K562 (cell line): ENCODE measurements around the gene ST7. TPM values are rescaled to one million over a fixed set of nuclear protein-coding genes. Genes with fewer than 3 reads are reported as not detected.

Experiments used
- CBX3 ChIP-seq, 2 experiments: IDR thresholded peaks; 1 replicate in 1 of 2; 2 replicates in 1 of 2; pipeline ENCODE4 v1.6.1; 2012; ENCODE audit warnings: inconsistent platforms in 2 of 2, low read length in 2 of 2, borderline replicate concordance in 1 of 2, control low read depth in 1 of 2
- CBX5 ChIP-seq: IDR thresholded peaks from 2 replicates; pipeline ENCODE4 v1.6.1; 2014; ENCODE audit warnings: low read depth, borderline replicate concordance
- CREM ChIP-seq: IDR thresholded peaks from 2 replicates; pipeline ENCODE4 v1.6.1; 2014; ENCODE audit warnings: antibody characterized with exemption, low read depth
- CTBP1 ChIP-seq: fragments of 450-650 bp; IDR thresholded peaks from 2 replicates; pipeline ENCODE4 v1.6.1; 2016; ENCODE audit warnings: borderline replicate concordance
- ERF ChIP-seq: fragments of 450-650 bp; formaldehyde crosslinking; IDR thresholded peaks from 2 replicates; pipeline ENCODE4 v1.4.0; 2020; ENCODE audit warnings: mild to moderate bottlenecking, mixed read lengths
- KLF1 ChIP-seq: fragments of 450-650 bp; IDR thresholded peaks from 2 replicates; pipeline ENCODE4 v1.6.1; 2016; ENCODE audit warnings: missing genetic modification characterization, missing compliant biosample characterization
- KLF16 ChIP-seq: IDR thresholded peaks from 2 replicates; pipeline ENCODE4 v1.6.1; 2016; ENCODE audit warnings: antibody characterized with exemption
- L3MBTL2 ChIP-seq: fragments of 450-650 bp; IDR thresholded peaks from 2 replicates; pipeline ENCODE4 v1.6.1; 2016; ENCODE audit warnings: mild to moderate bottlenecking, moderate library complexity
- MECOM ChIP-seq: fragments of 250-450 bp; sonication (Bioruptor Pico); IDR thresholded peaks from 2 replicates; pipeline ENCODE4 v1.8.0; 2022; ENCODE audit warnings: inconsistent platforms
- NELFE ChIP-seq: IDR thresholded peaks from 2 replicates; pipeline ENCODE4 v1.6.1; 2011; ENCODE audit warnings: mild to moderate bottlenecking; ENCODE audit not compliant: insufficient read depth, insufficient read length
- SMARCA4 ChIP-seq: fragments of 450-650 bp; IDR thresholded peaks from 2 replicates; pipeline ENCODE4 v1.6.1; 2016
- SPI1 ChIP-seq: IDR thresholded peaks from 2 replicates; pipeline ENCODE4 v1.6.1; 2011; ENCODE audit warnings: low read depth, low read length, control low read depth, borderline replicate concordance
- SUPT5H ChIP-seq: fragments of 450-650 bp; IDR thresholded peaks from 2 replicates; pipeline ENCODE4 v1.6.1; 2016
- TAL1 ChIP-seq: fragments of 450-650 bp; IDR thresholded peaks from 2 replicates; pipeline ENCODE4 v1.6.1; 2016; ENCODE audit warnings: mild to moderate bottlenecking
- TARDBP ChIP-seq: fragments of 450-650 bp; IDR thresholded peaks from 2 replicates; pipeline ENCODE4 v1.6.1; 2016
- ZNF140 ChIP-seq: fragments of 250-450 bp; sonication (Bioruptor Pico); IDR thresholded peaks from 2 replicates; pipeline ENCODE4 v1.8.0; 2021; ENCODE audit warnings: moderate library complexity, mild to moderate bottlenecking, inconsistent platforms
- ZNF175 ChIP-seq: fragments of 200-800 bp; sonication (Bioruptor generic); IDR thresholded peaks from 2 replicates; pipeline ENCODE4 v1.6.1; 2016; ENCODE audit warnings: low read depth, mild to moderate bottlenecking, missing genetic modification characterization, missing compliant biosample characterization
- ZNF551 ChIP-seq: fragments of 250-450 bp; sonication (Bioruptor Pico); IDR thresholded peaks from 2 replicates; pipeline ENCODE4 v1.5.0; 2021; ENCODE audit warnings: mild to moderate bottlenecking, moderate library complexity
- polyA plus RNA-seq, 8 experiments: library from polyadenylated mRNA; depleted of rRNA in 4 of 8; stranded (reverse) in 5 of 8; unstranded in 3 of 8; fragments of >200 nt; fragmentation: Nextera tagmentation in 2 of 8; fragmentation: Illumina TruSeq in 1 of 8; extraction: Ambion mirVana in 2 of 8; extraction: Trizol in 1 of 8; gene quantifications; 2 replicates each; pipeline versions ENCODE4 v1.2.1 to v1.2.3, GENCODE V29; 2011 to 2014; ENCODE audit warnings: inconsistent platforms in 1 of 8, missing spikeins in 1 of 8
- total RNA-seq, 7 experiments: library from RNA; depleted of rRNA in 6 of 7; stranded (reverse); fragments of >200 nt in 6 of 7; fragmentation: Illumina TruSeq in 2 of 7; extraction: Trizol in 2 of 7; gene quantifications; 2 replicates each; pipeline versions ENCODE4 v1.2.1 to v1.2.3, GENCODE V29; 2011 to 2021; ENCODE audit warnings: low replicate concordance in 1 of 7
- TF ChIP-seq, protein P1 (sequence below): fragments of 450-650 bp; IDR thresholded peaks from 2 replicates; pipeline ENCODE4 v1.6.1; 2018; ENCODE audit warnings: mild to moderate bottlenecking, low read depth; ENCODE audit not compliant: partially characterized antibody
- TF ChIP-seq, protein P2 (sequence below): fragments of 450-650 bp; IDR thresholded peaks from 2 replicates; pipeline ENCODE4 v1.6.1; 2016; ENCODE audit warnings: mild to moderate bottlenecking
- TF ChIP-seq, protein P3 (sequence below): fragments of 450-650 bp; formaldehyde crosslinking; conservative IDR thresholded peaks from 2 replicates; pipeline ENCODE4 v1.4.0; 2022; ENCODE audit warnings: mild to moderate bottlenecking, missing genetic modification characterization
- TF ChIP-seq, protein P4 (sequence below): fragments of 150-350 bp; conservative IDR thresholded peaks from 2 replicates; pipeline ENCODE4 v1.6.1; 2014; ENCODE audit warnings: low read length

Gene ST7
- total and polyA plus RNA-seq, 9 of the 15 experiments (the other 6 are each of a cell fraction or from before 2014, with no cell fraction given), result 23.9 to 56.3 (median 36.9) TPM

DNA sequence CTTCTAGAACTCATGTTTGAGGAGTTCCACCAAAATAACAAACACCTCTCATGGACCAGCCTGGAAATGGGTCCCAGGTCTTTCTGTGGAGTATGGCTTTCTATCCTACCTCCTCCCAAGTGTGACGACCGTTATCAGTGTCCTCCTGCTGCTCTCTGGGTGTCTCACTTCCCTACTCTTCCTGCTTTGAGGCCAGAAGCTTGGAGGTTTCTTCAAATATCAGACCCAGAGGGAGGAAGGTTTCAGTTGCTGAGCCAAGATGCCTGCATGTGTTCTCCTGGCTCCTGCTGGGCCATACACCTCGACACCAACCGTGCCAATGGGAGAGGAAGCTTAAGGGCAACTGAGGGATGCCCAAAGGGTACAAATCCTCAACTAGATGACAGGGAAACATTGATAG lies 255.0 kb downstream of the ST7 start (continued):
- TF ChIP-seq, protein P1, sequence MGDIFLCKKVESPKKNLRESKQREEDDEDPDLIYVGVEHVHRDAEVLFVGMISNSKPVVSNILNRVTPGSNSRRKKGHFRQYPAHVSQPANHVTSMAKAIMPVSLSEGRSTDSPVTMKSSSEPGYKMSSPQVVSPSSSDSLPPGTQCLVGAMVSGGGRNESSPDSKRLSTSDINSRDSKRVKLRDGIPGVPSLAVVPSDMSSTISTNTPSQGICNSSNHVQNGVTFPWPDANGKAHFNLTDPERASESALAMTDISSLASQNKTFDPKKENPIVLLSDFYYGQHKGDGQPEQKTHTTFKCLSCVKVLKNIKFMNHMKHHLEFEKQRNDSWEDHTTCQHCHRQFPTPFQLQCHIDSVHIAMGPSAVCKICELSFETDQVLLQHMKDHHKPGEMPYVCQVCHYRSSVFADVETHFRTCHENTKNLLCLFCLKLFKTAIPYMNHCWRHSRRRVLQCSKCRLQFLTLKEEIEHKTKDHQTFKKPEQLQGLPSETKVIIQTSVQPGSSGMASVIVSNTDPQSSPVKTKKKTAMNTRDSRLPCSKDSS, result no peak
- TF ChIP-seq SMARCA4 (0 out of 2 replicates have a peak, but pooled peaks have one; percentile 17), KLF1 (tag) (no peak), ZNF140 (CRISPR knock-in tag) (no peak), ERF (0 out of 2 replicates have a peak, but pooled peaks have one; percentile 75), TARDBP (no peak), MECOM (CRISPR knock-in tag) (no peak), CTBP1 (peak; percentile 65; the same call in 1 of the 2 replicates), NELFE (no peak), SUPT5H (no peak), SPI1 (peak; percentile 86), ZNF175 (CRISPR knock-in tag) (no peak), ZNF551 (CRISPR knock-in tag) (no peak), TAL1 (peak; percentile 35; the same call in 1 of the 2 replicates), CREM (peak; percentile 44; the same call in 1 of the 2 replicates), L3MBTL2 (peak; percentile 26; the same call in 1 of the 2 replicates), KLF16 (0 out of 2 replicates have a peak, but pooled peaks have one; percentile 12), CBX5 (no peak), CBX3 (IDR thresholded peaks at IDR 0.05; ENCODE audit: borderline replicate concordance in 1 of 2, low read length in 2 of 2) (no peak)
- TF ChIP-seq, protein P2, sequence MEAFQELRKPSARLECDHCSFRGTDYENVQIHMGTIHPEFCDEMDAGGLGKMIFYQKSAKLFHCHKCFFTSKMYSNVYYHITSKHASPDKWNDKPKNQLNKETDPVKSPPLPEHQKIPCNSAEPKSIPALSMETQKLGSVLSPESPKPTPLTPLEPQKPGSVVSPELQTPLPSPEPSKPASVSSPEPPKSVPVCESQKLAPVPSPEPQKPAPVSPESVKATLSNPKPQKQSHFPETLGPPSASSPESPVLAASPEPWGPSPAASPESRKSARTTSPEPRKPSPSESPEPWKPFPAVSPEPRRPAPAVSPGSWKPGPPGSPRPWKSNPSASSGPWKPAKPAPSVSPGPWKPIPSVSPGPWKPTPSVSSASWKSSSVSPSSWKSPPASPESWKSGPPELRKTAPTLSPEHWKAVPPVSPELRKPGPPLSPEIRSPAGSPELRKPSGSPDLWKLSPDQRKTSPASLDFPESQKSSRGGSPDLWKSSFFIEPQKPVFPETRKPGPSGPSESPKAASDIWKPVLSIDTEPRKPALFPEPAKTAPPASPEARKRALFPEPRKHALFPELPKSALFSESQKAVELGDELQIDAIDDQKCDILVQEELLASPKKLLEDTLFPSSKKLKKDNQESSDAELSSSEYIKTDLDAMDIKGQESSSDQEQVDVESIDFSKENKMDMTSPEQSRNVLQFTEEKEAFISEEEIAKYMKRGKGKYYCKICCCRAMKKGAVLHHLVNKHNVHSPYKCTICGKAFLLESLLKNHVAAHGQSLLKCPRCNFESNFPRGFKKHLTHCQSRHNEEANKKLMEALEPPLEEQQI, result no peak
- TF ChIP-seq, protein P3, sequence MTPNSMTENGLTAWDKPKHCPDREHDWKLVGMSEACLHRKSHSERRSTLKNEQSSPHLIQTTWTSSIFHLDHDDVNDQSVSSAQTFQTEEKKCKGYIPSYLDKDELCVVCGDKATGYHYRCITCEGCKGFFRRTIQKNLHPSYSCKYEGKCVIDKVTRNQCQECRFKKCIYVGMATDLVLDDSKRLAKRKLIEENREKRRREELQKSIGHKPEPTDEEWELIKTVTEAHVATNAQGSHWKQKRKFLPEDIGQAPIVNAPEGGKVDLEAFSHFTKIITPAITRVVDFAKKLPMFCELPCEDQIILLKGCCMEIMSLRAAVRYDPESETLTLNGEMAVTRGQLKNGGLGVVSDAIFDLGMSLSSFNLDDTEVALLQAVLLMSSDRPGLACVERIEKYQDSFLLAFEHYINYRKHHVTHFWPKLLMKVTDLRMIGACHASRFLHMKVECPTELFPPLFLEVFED, result 0 out of 2 replicates have a peak, but pooled peaks have one; percentile 66
- TF ChIP-seq, protein P4, sequence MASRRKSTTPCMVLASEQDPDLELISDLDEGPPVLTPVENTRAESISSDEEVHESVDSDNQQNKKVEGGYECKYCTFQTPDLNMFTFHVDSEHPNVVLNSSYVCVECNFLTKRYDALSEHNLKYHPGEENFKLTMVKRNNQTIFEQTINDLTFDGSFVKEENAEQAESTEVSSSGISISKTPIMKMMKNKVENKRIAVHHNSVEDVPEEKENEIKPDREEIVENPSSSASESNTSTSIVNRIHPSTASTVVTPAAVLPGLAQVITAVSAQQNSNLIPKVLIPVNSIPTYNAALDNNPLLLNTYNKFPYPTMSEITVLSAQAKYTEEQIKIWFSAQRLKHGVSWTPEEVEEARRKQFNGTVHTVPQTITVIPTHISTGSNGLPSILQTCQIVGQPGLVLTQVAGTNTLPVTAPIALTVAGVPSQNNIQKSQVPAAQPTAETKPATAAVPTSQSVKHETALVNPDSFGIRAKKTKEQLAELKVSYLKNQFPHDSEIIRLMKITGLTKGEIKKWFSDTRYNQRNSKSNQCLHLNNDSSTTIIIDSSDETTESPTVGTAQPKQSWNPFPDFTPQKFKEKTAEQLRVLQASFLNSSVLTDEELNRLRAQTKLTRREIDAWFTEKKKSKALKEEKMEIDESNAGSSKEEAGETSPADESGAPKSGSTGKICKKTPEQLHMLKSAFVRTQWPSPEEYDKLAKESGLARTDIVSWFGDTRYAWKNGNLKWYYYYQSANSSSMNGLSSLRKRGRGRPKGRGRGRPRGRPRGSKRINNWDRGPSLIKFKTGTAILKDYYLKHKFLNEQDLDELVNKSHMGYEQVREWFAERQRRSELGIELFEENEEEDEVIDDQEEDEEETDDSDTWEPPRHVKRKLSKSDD, result no peak
